ENCODE measurements around the gene MAPKBP1. TPM values are rescaled to one million over a fixed set of nuclear protein-coding genes. Genes with fewer than 3 reads are reported as not detected.
"Not testable (repeated sequence)": the region's sequence is repeated elsewhere in the genome, so short reads cannot be mapped to it uniquely, and the experiment has no call there.

The MAPKBP1 gene
- polyA plus RNA-seq, 6 donors from 2014 or later: 1.6 to 5.5 (median 2.2) TPM; not detected in 1

DNA sequence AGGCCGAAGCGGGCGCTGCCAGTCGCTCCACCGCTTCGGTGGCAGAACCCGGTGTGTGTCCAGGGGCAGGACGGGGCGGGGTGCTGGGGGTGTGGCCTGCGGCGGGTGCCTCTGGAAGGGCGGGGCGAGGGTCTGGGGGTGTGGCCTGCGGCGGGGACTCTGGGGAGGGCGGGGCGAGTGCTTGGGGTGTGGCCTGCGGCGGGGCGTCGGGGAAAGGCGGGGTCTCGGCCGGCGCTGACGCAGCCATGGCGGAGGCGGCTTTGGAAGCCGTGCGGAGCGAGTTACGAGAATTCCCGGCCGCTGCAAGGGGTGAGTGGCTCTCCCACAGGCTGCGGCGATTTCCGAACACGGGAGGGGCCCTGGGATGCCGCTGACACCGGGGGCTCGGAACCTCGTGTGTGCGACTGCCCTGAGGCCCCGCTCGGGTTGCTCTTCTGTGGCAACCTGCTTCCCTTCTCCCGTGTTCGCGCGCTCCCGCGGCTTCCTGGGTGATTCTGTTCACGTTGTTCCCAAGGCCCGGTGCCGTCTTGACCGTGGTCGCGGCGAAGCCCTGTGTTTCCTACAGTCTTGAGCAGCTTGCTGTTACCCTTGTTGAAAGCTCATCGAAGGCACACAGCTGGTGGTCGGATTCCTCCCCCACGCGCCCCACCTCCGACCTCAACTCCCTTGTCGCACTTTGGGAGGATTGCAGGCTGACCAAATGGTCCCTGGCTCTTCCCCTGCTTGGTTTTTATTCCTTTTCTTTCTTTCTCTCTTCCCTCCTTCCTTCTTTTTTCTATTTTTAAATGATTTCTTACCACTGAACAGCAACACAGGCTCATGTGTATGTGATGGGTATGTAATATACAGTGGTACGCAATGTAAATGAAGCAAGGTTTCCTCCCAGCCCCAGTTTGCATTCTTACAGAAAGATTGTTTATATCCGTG, 53.9 kb downstream of the MAPKBP1 start, which contains the start of gene JMJD7:
Gene JMJD7 (plus strand): TSS at position 213 of the 927 bp plus-strand sequence. CDS start 33 bp downstream, at position 246.
- DNase-seq (peak; percentile 88), ATAC-seq (ENCODE audit: low read depth in 2 of 2) (peak; percentile 90 to 94)
- peak within 1 kb of the TSS; percentile 83 to 96 (median 91) for H3K27ac Mint-ChIP-seq
- no peaks in the 10 kb centered on the region for H3K9me3 Mint-ChIP-seq
- H3K4me1 Mint-ChIP-seq: peaks cover 22 to 44% (median 31%) of the 10 kb centered on the region in 3 donors
- no peaks in the 10 kb centered on the region for H3K36me3 Mint-ChIP-seq
- no peaks in the 10 kb centered on the region for H3K27me3 Mint-ChIP-seq
- peak within 1 kb of the TSS; percentile 83 to 98 (median 94) for H3K4me3 Mint-ChIP-seq

DNA sequence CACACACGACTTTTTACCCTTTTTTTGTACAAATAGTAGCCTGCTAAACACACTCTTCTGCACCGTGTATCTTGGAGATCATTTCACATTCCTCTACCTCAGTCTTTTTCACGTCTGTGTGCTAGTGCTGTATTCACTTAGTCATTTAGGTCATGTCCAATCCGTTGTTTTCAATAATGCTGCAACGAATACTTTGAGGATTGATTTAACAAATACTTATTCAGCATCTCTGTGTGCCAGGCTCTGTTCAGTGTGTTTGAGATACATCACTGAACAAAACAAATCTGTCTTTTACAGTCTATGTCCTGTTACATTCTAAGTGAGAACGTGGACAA, 54.5 kb downstream of the MAPKBP1 start:
- H3K36me3 Mint-ChIP-seq: no peaks in the 10 kb centered on the region
- no peaks in the 10 kb centered on the region for H3K27me3 Mint-ChIP-seq
- ATAC-seq (ENCODE audit: low read depth in 2 of 2): no peak

DNA sequence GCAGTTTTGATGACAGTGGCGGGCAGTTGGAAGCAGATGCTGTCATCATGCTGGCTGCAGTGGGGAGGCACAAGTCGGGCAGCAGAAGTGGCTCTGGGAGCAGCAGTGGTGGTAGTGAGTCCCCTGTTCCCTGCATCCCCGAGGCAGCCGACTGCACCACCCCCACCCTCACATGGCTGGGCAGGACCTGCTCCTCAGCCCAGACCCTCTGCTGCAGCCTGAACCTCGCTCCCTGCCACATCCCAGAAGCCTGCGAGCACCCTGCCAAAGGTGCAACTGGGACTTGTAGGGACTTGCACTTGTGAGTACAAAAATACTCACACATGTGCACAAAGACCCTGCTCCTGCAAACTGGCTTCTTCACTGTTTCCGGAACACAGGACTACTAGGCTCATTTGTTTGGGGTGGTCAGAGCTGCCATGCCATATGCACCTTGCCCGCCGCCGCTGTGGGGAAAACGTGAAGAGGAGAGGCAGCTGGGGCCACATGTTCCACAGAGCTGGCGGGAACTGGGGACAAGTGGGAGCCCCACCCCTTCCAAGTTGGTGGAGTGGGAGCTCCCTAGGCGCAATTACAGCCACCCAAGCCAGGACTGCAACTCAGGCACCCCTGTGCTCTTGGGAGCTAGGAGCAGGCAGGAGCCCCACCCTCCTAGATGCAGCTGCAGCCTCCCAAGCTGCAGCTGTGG, 55.8 kb downstream of the MAPKBP1 start:
- ATAC-seq (ENCODE audit: low read depth in 2 of 2) (no peak), DNase-seq (no peak)
- Mint-ChIP-seq H3K9me3 (no peaks in the 10 kb centered on the region), H3K27ac (no peak overlapping the region), H3K36me3 (no peaks in the 10 kb centered on the region), H3K4me1 (peaks cover 22 to 48% (median 40%) of the 10 kb centered on the region in 3 donors), H3K27me3 (no peaks in the 10 kb centered on the region), H3K4me3 (peak overlapping the region in 1 of 8 donors; percentile 20)

More for the DNA sequence above, 54.5 kb downstream of the MAPKBP1 start:
- DNase-seq: no peak
- H3K27ac Mint-ChIP-seq: peak overlapping the region; percentile 2 to 96 (median 90)
- no peaks in the 10 kb centered on the region for H3K9me3 Mint-ChIP-seq
- H3K4me3 Mint-ChIP-seq: peak overlapping the region; percentile 83 to 98 (median 94)
- peaks cover 22 to 48% (median 35%) of the 10 kb centered on the region in 3 donors for H3K4me1 Mint-ChIP-seq

DNA sequence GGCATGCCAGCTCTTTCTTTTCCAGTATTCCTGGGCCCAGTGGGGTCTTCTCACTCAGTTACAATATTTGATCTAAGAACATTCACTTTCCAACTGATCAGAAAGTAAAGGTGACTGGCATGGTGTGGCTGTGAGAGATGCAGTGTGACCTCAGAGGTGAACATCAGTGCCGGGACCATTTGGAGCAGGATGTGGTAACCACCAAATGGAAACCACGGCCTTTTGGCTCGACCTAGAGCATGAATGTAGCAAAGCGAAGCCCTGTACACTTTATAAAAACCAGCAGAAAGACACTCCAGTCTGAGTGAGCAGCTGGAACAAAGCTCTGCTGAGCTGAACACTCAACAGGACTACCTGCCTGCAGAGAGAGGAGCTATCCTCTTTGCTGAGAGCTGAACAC, 57.0 kb downstream of the MAPKBP1 start:
- peaks cover 33 to 48% (median 40%) of the 10 kb centered on the region in 3 donors for H3K4me1 Mint-ChIP-seq
- not testable (repeated sequence) for DNase-seq; H3K36me3 Mint-ChIP-seq; ATAC-seq (ENCODE audit: low read depth in 2 of 2); H3K27me3 Mint-ChIP-seq; H3K9me3 Mint-ChIP-seq
- peak overlapping the region in 3 of 6 donors; percentile 52 to 75 (median 74) for H3K27ac Mint-ChIP-seq
- H3K4me3 Mint-ChIP-seq: peak overlapping the region in 1 of 8 donors; percentile 48

DNA sequence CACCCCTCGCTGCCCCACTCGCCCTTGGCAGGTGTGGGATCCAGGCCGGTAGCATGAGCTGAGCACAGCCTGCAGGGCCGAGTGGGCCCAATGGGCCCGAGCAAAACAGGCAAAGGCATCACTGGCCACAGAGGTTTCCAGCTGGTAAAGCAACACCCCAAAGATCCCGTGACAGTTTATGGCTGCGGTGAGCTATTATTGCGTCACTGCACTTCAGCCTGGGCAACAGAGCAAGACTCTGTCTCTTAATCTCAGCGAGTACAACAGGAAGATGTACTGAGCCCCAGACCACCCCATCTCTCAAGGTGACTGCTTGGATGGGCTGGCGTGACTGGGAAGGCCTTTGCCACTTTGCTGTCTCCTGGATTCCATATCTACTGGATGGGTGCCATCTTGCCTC, 57.9 kb downstream of the MAPKBP1 start:
- Mint-ChIP-seq H3K27ac (peak overlapping the region in 1 of 6 donors; percentile 33), H3K27me3 (no peaks in the 10 kb centered on the region), H3K4me1 (peaks cover 33 to 47% (median 36%) of the 10 kb centered on the region in 3 donors), H3K36me3 (no peaks in the 10 kb centered on the region), H3K4me3 (peak overlapping the region in 1 of 8 donors; percentile 33), H3K9me3 (no peaks in the 10 kb centered on the region)
- no peak for DNase-seq
- ATAC-seq (ENCODE audit: low read depth in 2 of 2): no peak

DNA sequence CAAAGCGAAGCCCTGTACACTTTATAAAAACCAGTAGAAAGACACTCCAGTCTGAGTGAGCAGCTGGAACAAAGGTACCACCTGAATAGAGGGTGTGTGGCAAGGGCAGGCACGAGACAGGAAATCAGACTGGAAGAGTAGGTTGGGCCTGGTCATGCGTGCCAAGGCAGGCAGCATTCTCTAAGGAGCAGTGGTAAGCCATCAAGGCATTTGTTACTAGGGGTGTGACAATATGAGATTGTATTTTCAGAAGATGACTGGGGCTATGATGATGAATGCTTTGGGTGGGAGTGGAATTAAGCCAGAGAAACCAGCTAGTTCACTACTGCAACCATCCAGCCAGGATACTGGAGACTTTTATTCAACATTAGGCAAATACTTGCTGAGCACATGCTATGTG, 58.6 kb downstream of the MAPKBP1 start:
- H3K4me1 Mint-ChIP-seq: peaks cover 33 to 44% (median 33%) of the 10 kb centered on the region in 3 donors
- H3K9me3 Mint-ChIP-seq: no peaks in the 10 kb centered on the region
- ATAC-seq (ENCODE audit: low read depth in 2 of 2) (peak in 1 of 2 donors; percentile 11), DNase-seq (no peak)
- H3K27ac Mint-ChIP-seq: peak overlapping the region in 2 of 6 donors; percentile 13 to 47
- H3K36me3 Mint-ChIP-seq: no peaks in the 10 kb centered on the region
- peak overlapping the region in 1 of 8 donors; percentile 8 for H3K4me3 Mint-ChIP-seq
- no peaks in the 10 kb centered on the region for H3K27me3 Mint-ChIP-seq

DNA sequence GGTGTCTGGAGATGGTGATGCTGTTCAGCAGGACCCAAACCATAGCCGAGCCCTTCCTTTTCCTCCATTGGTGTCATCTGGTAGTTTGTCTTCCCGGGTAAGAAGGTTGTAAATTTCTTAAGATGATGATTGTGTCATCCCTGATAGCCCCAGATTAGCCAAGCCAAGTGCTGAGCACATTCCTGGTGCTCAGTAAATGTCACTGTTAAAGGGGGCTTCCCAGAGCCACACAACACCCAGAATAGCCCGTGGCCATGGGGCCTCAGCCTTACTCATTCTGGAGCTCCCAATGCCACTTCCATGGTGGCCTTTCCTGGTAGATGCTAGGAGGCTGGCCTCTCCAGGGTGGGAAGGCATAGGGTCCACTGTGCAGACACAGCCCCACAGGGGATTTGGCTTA, 59.8 kb downstream of the MAPKBP1 start:
- H3K4me1 Mint-ChIP-seq: peaks cover 24 to 34% (median 24%) of the 10 kb centered on the region in 3 donors
- H3K27ac Mint-ChIP-seq: peak overlapping the region in 1 of 6 donors; percentile 3
- H3K4me3 Mint-ChIP-seq: no peak overlapping the region
- no peaks in the 10 kb centered on the region for H3K27me3 Mint-ChIP-seq
- H3K9me3 Mint-ChIP-seq: no peaks in the 10 kb centered on the region
- ATAC-seq (ENCODE audit: low read depth in 2 of 2) (no peak), DNase-seq (no peak)
- H3K36me3 Mint-ChIP-seq: no peaks in the 10 kb centered on the region

DNA sequence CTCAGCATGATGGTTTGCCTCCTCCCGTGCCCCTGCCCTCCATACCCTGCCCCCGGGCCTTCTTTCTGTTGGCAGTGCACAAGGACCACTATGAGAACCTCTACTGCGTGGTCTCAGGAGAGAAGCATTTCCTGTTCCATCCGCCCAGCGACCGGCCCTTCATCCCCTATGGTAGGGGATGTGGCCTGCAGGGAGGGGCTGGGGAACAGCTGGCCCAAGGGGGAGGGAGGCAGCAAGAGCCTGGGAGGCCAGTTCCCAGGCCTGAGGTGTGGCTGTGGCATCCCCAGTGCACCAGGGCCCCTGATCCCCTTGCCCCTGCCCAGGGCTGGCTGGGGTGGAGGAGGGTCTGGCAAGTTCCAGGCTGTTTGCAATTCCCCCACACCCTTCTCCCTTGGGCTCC, 61.8 kb downstream of the MAPKBP1 start:
- no peak overlapping the region for H3K4me3 Mint-ChIP-seq
- DNase-seq (no peak), ATAC-seq (ENCODE audit: low read depth in 2 of 2) (no peak)
- no peak overlapping the region for H3K27ac Mint-ChIP-seq
- H3K9me3 Mint-ChIP-seq: no peaks in the 10 kb centered on the region
- H3K36me3 Mint-ChIP-seq: no peaks in the 10 kb centered on the region
- no peaks in the 10 kb centered on the region for H3K27me3 Mint-ChIP-seq
- H3K4me1 Mint-ChIP-seq: peaks cover 20 to 24% (median 24%) of the 10 kb centered on the region in 3 donors

DNA sequence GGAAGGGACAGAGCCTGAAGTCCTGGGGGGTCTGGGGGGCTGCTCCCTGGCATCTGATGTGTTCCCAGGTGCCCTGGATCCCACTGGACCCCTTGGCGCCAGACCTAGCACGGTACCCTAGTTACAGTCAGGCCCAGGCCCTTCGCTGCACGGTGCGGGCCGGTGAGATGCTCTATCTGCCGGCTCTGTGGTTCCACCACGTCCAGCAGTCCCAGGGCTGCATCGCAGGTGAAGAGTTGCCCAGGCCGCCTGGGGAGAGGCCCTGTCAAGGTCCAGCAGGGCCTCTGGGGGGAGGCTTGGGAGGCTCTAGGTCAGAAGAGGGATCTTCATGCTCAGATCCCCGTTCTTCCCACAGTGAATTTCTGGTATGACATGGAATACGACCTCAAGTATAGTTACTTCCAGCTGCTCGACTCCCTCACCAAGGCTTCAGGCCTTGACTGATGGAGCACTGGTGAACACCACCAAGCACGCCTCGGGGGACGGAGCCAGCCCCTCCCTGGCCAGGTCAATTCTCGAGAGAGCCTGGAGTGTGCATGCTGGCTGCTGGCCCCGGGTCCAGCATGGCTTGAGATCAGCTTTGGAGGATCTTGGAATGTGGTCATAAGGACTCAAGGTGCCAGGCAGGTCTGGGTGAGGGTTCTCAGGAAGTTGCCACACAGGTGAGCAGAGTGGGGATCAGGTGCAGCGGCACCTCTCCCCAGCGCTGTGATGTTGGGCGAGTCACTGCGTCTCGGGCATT, 62.6 kb downstream of the MAPKBP1 start:
- H3K4me1 Mint-ChIP-seq: peaks cover 17 to 23% (median 18%) of the 10 kb centered on the region in 3 donors
- no peak for ATAC-seq (ENCODE audit: low read depth in 2 of 2)
- H3K36me3 Mint-ChIP-seq: no peaks in the 10 kb centered on the region
- no peak overlapping the region for H3K4me3 Mint-ChIP-seq
- no peak for DNase-seq
- H3K27me3 Mint-ChIP-seq: no peaks in the 10 kb centered on the region
- no peak overlapping the region for H3K27ac Mint-ChIP-seq
- H3K9me3 Mint-ChIP-seq: no peaks in the 10 kb centered on the region

DNA sequence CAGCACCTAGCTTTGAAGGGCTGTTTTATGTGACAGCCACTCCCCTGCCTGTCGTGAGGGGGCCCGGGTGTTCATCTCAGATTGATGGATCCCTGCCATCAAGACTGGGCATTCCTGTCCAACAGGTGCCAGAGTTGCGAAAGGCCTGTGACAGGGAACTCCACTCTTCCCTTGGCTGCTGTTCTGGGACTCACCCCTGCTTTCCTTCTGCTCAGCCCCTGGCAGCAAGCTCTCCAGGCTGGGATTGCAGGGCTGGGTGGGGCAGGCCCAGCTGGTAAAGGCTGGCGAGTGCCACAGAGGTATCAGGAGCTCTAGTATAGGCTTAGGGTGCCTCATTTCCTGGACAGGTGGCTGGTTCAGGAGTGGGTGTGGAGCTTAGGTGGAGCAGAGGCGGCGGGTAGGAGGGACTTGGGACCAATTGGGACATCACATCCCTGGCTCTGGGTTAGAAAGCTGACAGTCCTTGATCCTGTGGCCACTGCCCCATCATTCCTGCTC, 64.2 kb downstream of the MAPKBP1 start, which contains the start of gene PLA2G4B:
Gene PLA2G4B (plus strand): TSS at position 448 of the 498 bp plus-strand sequence. CDS start 67 bp downstream, outside the sequence.
- H3K27ac Mint-ChIP-seq: peak within 1 kb of the TSS in 1 of 6 donors; percentile 16
- ATAC-seq (ENCODE audit: low read depth in 2 of 2) (no peak), DNase-seq (no peak)
- H3K4me1 Mint-ChIP-seq: peaks cover 5 to 11% (median 8%) of the 10 kb centered on the region in 3 donors
- no peak within 1 kb of the TSS for H3K4me3 Mint-ChIP-seq
- no peaks in the 10 kb centered on the region for H3K9me3 Mint-ChIP-seq
- no peaks in the 10 kb centered on the region for H3K27me3 Mint-ChIP-seq
- no peaks in the 10 kb centered on the region for H3K36me3 Mint-ChIP-seq

DNA sequence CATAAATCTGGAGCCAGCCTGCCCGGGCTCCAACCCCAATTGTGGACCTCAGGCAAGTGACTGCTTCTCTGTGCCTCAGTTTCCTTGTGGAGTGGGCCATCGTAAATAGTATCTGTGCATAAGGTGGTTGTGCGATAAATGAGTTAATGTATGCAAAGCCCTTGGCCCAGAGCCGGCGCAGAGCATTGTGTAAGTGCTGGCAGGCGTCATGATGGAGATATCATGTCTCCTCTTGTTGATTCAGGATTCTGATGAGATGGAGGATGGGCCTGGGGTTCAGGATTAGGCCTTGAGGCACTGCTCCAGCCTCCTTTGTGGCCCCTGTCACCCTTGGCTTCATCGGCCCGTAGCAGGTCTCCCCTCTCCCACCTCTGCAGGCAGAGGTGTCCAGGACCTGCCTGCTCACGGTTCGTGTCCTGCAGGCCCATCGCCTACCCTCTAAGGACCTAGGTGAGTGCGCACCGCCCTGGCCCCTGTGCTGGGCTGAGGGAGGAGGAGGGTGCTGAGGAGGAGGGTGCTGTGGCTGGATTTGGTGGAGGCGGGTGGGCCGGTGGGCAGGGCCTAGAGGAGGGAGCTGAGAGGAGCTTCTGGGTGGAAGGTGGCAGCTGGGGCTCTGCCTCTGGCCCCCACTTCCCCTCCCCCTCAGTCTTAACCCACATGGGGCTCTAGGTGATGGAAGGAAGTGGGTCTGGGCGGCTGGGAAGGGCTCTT, 65.7 kb downstream of the MAPKBP1 start:
- ATAC-seq (ENCODE audit: low read depth in 2 of 2): no peak
- DNase-seq: no peak
- Mint-ChIP-seq H3K27me3 (no peaks in the 10 kb centered on the region), H3K36me3 (no peaks in the 10 kb centered on the region), H3K27ac (peak overlapping the region in 1 of 6 donors; percentile 16), H3K4me3 (no peak overlapping the region), H3K4me1 (peaks cover 0 to 11% (median 2%) of the 10 kb centered on the region in 3 donors), H3K9me3 (no peaks in the 10 kb centered on the region)

DNA sequence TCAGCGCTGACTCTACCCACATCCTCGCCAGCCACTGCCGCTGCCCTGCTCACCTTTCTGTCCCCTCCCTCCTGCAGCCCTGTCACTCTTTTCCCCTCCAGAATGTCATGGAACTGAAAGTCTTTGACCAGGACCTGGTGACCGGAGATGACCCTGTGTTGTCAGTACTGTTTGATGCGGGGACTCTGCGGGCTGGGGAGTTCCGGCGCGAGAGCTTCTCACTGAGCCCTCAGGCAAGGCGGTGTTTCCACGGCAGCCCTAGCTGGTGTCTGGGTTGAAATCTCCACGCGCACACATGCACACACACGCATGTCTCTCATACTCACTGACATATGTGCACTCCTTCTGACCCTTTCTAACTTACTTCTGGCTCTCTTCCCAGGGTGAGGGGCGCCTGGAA, 66.4 kb downstream of the MAPKBP1 start:
- no peaks in the 10 kb centered on the region for H3K36me3 Mint-ChIP-seq
- no peak for ATAC-seq (ENCODE audit: low read depth in 2 of 2)
- no peak overlapping the region for H3K27ac Mint-ChIP-seq
- no peaks in the 10 kb centered on the region for H3K9me3 Mint-ChIP-seq
- no peaks in the 10 kb centered on the region for H3K27me3 Mint-ChIP-seq
- no peak for DNase-seq
- H3K4me1 Mint-ChIP-seq: peaks cover 0 to 6% (median 2%) of the 10 kb centered on the region in 3 donors
- H3K4me3 Mint-ChIP-seq: no peak overlapping the region

All from naive B cell (primary cell).